ENCODE data around the gene RESP18.

- TF ChIP-seq CTCF (IDR thresholded peaks at IDR 0.05) (no peak), POLR2A (IDR thresholded peaks at IDR 0.05; ENCODE audit: low read length) (no peak), CHD2 (IDR thresholded peaks at IDR 0.05; ENCODE audit: low read length, partially characterized antibody) (no peak), MYC (IDR thresholded peaks at IDR 0.05; ENCODE audit: borderline replicate concordance, low read length) (no peak), FOSL2 (IDR thresholded peaks at IDR 0.05) (no peak), FOSL2 (CRISPR knock-in tag; IDR thresholded peaks at IDR 0.05) (no peak), EP300 (IDR thresholded peaks at IDR 0.05) (no peak), HDAC2 (IDR thresholded peaks at IDR 0.05) (no peak), POLR2AphosphoS2 (conservative IDR thresholded peaks at IDR 0.05; ENCODE audit: low read length) (no peak), USF2 (IDR thresholded peaks at IDR 0.05) (no peak)
- TF ChIP-seq, protein P1, sequence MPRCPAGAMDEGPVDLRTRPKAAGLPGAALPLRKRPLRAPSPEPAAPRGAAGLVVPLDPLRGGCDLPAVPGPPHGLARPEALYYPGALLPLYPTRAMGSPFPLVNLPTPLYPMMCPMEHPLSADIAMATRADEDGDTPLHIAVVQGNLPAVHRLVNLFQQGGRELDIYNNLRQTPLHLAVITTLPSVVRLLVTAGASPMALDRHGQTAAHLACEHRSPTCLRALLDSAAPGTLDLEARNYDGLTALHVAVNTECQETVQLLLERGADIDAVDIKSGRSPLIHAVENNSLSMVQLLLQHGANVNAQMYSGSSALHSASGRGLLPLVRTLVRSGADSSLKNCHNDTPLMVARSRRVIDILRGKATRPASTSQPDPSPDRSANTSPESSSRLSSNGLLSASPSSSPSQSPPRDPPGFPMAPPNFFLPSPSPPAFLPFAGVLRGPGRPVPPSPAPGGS (IDR thresholded peaks at IDR 0.05) = no peak
These were observed 34.6 kb downstream of the RESP18 start for GRCh38 chr2:219297766-219298456.

Data from A549 (cell line).